IMR-90 (cell line): ENCODE data around the gene AGAP1. TPM values are rescaled to one million over a fixed set of nuclear protein-coding genes. Genes with fewer than 3 reads are reported as not detected.

ENCODE experiments used
- ATAC-seq: fragments of 200-7000 bp; cut with Tn5 transposase; 2 replicates; pipeline ENCODE4 v1.9.1; 2020; ENCODE audit warnings: low read depth, mild to moderate bottlenecking, moderate library complexity
- BruUV-seq: library from RNA; stranded (reverse); fragments of 400-500 nt; replicated peaks from 2 replicates; lab custom pipeline; 2021; lab: Mats Ljungman, UMichigan
- CTCF ChIA-PET: fragments of 300-600 bp; formaldehyde crosslinking; extraction: SDS; loops from one replicate; lab custom pipeline; 2021; ENCODE audit warnings: antibody characterized with exemption; lab: Yijun Ruan, JAX
- POLR2A ChIA-PET: fragments of 300-600 bp; sonication (Branson Sonifier 250); formaldehyde crosslinking; loops from one replicate; lab custom pipeline; 2022; ENCODE audit warnings: antibody characterized with exemption; ENCODE audit not compliant: unreplicated experiment; lab: Charles Lee
- DNase-seq: peaks from one replicate; pipeline ENCODE4 v3.0.0; 2013
- H2AFZ ChIP-seq: replicated peaks from 2 replicates; pipeline ENCODE3; 2013; ENCODE audit warnings: low read length, mild to moderate bottlenecking; ENCODE audit not compliant: poor library complexity
- H2AK5ac ChIP-seq: 2 replicates; pipeline ENCODE4 v1.6.1; 2013; ENCODE audit warnings: low read depth, low read length, inconsistent platforms
- H2AK9ac ChIP-seq: replicated peaks from 2 replicates; pipeline ENCODE3; 2013; ENCODE audit warnings: mild to moderate bottlenecking, low read depth, low read length, moderate library complexity; ENCODE audit not compliant: poor library complexity
- H2BK120ac ChIP-seq: 2 replicates; pipeline ENCODE4 v1.6.1; 2013; ENCODE audit warnings: low read depth, low read length, inconsistent platforms
- H2BK15ac ChIP-seq: 3 replicates; pipeline ENCODE4 v1.6.1; 2013; ENCODE audit warnings: low read depth, low read length, inconsistent platforms
- H2BK20ac ChIP-seq: 2 replicates; pipeline ENCODE4 v1.6.1; 2013; ENCODE audit warnings: low read depth, mild to moderate bottlenecking, inconsistent platforms, low read length, moderate library complexity
- H2BK5ac ChIP-seq: 2 replicates; pipeline ENCODE4 v1.6.1; 2013; ENCODE audit warnings: mild to moderate bottlenecking, low read depth, low read length, inconsistent platforms; ENCODE audit not compliant: poor library complexity, severe bottlenecking
- H3K14ac ChIP-seq: replicated peaks from 2 replicates; pipeline ENCODE4 v1.6.1; 2013; ENCODE audit warnings: low read depth, low read length, inconsistent platforms
- H3K18ac ChIP-seq: 2 replicates; pipeline ENCODE4 v1.6.1; 2013; ENCODE audit warnings: low read depth, low read length, control low read depth
- H3K23ac ChIP-seq: 2 replicates; pipeline ENCODE4 v1.6.1; 2013; ENCODE audit warnings: low read depth, low read length, inconsistent platforms
- H3K27ac ChIP-seq: 2 replicates; pipeline ENCODE4 v1.5.1; 2013; ENCODE audit warnings: mild to moderate bottlenecking, control low read depth, low read length; ENCODE audit not compliant: insufficient read depth
- H3K27me3 ChIP-seq: 2 replicates; pipeline ENCODE4 v1.6.1; 2013; ENCODE audit warnings: low read length; ENCODE audit not compliant: control insufficient read depth, insufficient read depth
- H3K36me3 ChIP-seq: 2 replicates; pipeline ENCODE4 v1.6.1; 2013; ENCODE audit warnings: low read length, mixed read lengths; ENCODE audit not compliant: control insufficient read depth, insufficient read depth
- H3K4ac ChIP-seq: 2 replicates; pipeline ENCODE4 v1.6.1; 2013; ENCODE audit warnings: low read depth, low read length, inconsistent platforms
- H3K4me1 ChIP-seq: 2 replicates; pipeline ENCODE4 v1.6.1; 2013; ENCODE audit warnings: low read length, mixed read lengths; ENCODE audit not compliant: control insufficient read depth, insufficient read depth
- H3K4me2 ChIP-seq: 2 replicates; pipeline ENCODE4 v1.6.1; 2013; ENCODE audit warnings: low read depth, mild to moderate bottlenecking, control low read depth, low read length, moderate library complexity
- H3K4me3 ChIP-seq: 2 replicates; pipeline ENCODE4 v1.5.1; 2013; ENCODE audit warnings: low read depth, mild to moderate bottlenecking, control low read depth, low read length, moderate library complexity; ENCODE audit not compliant: insufficient read depth
- H3K56ac ChIP-seq: 2 replicates; pipeline ENCODE4 v1.6.1; 2013; ENCODE audit warnings: low read length, inconsistent platforms; ENCODE audit not compliant: insufficient read depth; ENCODE audit errors: extremely low read depth
- H3K79me1 ChIP-seq, 2 experiments: 2 replicates each; pipeline ENCODE4 v1.6.1; 2013; ENCODE audit warnings: low read length in 2 of 2, inconsistent platforms in 1 of 2, low read depth in 1 of 2
- H3K9ac ChIP-seq: 2 replicates; pipeline ENCODE4 v1.6.1; 2013; ENCODE audit warnings: low read depth, low read length, control low read depth
- H3K9me1 ChIP-seq: 2 replicates; pipeline ENCODE4 v1.6.1; 2013; ENCODE audit warnings: low read length, inconsistent platforms; ENCODE audit not compliant: insufficient read depth
- H3K9me3 ChIP-seq: 2 replicates; pipeline ENCODE4 v1.6.1; 2013; ENCODE audit warnings: low read length; ENCODE audit not compliant: control insufficient read depth, insufficient read depth
- H4K20me1 ChIP-seq: 2 replicates; pipeline ENCODE4 v1.6.1; 2013; ENCODE audit warnings: low read length, inconsistent platforms; ENCODE audit not compliant: insufficient read depth
- H4K5ac ChIP-seq: 2 replicates; pipeline ENCODE4 v1.6.1; 2013; ENCODE audit warnings: mild to moderate bottlenecking, low read depth, low read length, control low read depth
- H4K8ac ChIP-seq, 2 experiments: 2 replicates each; pipeline ENCODE4 v1.6.1; 2013; ENCODE audit warnings: low read depth in 2 of 2, low read length in 2 of 2, control low read depth in 1 of 2, inconsistent platforms in 1 of 2
- H4K91ac ChIP-seq: 2 replicates; pipeline ENCODE4 v1.6.1; 2013; ENCODE audit warnings: low read depth, low read length, inconsistent platforms; ENCODE audit not compliant: insufficient read depth
- BHLHE40 ChIP-seq: fragments of 150-350 bp; IDR thresholded peaks from 2 replicates; pipeline ENCODE4 v1.6.1; 2016; ENCODE audit warnings: mild to moderate bottlenecking, low read depth, low read length
- CHD1 ChIP-seq: IDR thresholded peaks from 2 replicates; pipeline ENCODE4 v1.6.1; 2012; ENCODE audit warnings: low read depth, low read length, improper control_type of control experiment
- MXI1 ChIP-seq: IDR thresholded peaks from 2 replicates; pipeline ENCODE4 v1.6.1; 2012; ENCODE audit warnings: low read depth, mild to moderate bottlenecking, low read length, moderate library complexity, borderline replicate concordance
- NFE2L2 ChIP-seq: fragments of 150-350 bp; IDR thresholded peaks from 2 replicates; pipeline ENCODE4 v1.6.1; 2016; ENCODE audit warnings: low read depth, mild to moderate bottlenecking, low read length
- POLR2A ChIP-seq: IDR thresholded peaks from 2 replicates; pipeline ENCODE4 v1.6.1; 2012; ENCODE audit warnings: mild to moderate bottlenecking, low read depth, low read length
- RCOR1 ChIP-seq: IDR thresholded peaks from 2 replicates; pipeline ENCODE4 v1.6.1; 2012; ENCODE audit warnings: mild to moderate bottlenecking, low read length, improper control_type of control experiment; ENCODE audit not compliant: insufficient replicate concordance
- RFX5 ChIP-seq: IDR thresholded peaks from 2 replicates; pipeline ENCODE4 v1.8.0; 2012; ENCODE audit warnings: low read depth, mild to moderate bottlenecking, low read length, moderate library complexity
- SMC3 ChIP-seq: fragments of 150-350 bp; IDR thresholded peaks from 2 replicates; pipeline ENCODE4 v1.6.1; 2016; ENCODE audit warnings: low read depth, mild to moderate bottlenecking, antibody characterized with exemption, low read length, moderate library complexity
- WGBS, 2 experiments: methylation state at CpG; one replicate each; pipeline versions ENCODE4 v1.1.5 to v1.1.7; 2013; ENCODE audit warnings: missing lambda C conversion rate in 2 of 2; ENCODE audit not compliant: insufficient read length in 1 of 2; ENCODE audit errors: extremely low coverage in 2 of 2; 5-methylcytosine and 5-hydroxymethylcytosine counted together
- dilution Hi-C: fragments of 300-500 bp; cut with HindIII; formaldehyde crosslinking; loops from one replicate; pipeline ENCODE4 v1.14.3; 2018; ENCODE audit warnings: low sequenced_read_pairs; ENCODE audit not compliant: unreplicated experiment
- in situ Hi-C: fragments of 300-500 bp; cut with MboI; formaldehyde crosslinking; loops from 3 replicates; pipeline ENCODE4 v1.14.3; 2019; ENCODE audit warnings: low sequenced_read_pairs, inconsistent platforms, mixed read lengths
- intact Hi-C: fragments of 100-400 bp; cut with micrococcal nuclease; formaldehyde crosslinking; loops from 2 replicates; pipeline ENCODE4 v1.10.0; 2022
- polyA plus RNA-seq, 3 experiments: library from polyadenylated mRNA; depleted of rRNA; stranded (reverse); fragments of >200 nt; gene quantifications; 2 replicates each; pipeline ENCODE4 v1.2.3, GENCODE V29; 2012; ENCODE audit warnings: low replicate concordance in 1 of 3
- total RNA-seq: library from RNA; depleted of rRNA; stranded (reverse); fragments of >200 nt; gene quantifications from 2 replicates; pipeline ENCODE4 v1.2.3, GENCODE V29; 2012
- TF ChIP-seq, protein P1 (sequence below): fragments of 150-350 bp; IDR thresholded peaks from 2 replicates; pipeline ENCODE4 v1.6.1; 2017; ENCODE audit warnings: mild to moderate bottlenecking, antibody characterized with exemption, low read length, low read depth
- TF ChIP-seq, protein P2 (sequence below): conservative IDR thresholded peaks from 2 replicates; pipeline ENCODE4 v1.5.1; 2012; ENCODE audit warnings: mild to moderate bottlenecking, low read depth, low read length, improper control_type of control experiment

Gene AGAP1
- total and polyA plus RNA-seq, 2 of the 4 experiments (the other 2 are of a cell fraction), result 15.1 to 16.4 TPM

DNA sequence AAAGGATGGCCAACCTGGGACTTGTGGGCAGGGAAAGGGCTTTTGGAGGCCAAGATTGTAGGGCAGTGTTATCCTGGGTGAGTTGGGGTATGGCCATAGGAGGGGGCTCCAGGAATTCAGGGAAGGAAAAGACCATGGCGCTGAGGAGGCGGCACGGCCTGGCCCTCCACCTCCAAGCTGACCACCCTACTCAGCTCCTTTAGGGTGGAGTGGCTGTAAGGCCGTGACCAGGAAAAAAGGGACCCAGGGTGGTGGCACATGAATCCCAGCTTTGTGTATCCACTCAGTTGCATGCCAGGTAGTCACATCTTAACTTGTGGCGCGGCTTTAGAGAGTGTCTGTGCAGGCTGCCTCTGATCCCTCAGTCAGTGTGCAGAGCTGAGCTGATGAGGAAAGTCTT, 168.1 kb downstream of the AGAP1 start:
- ATAC-seq, result no peak
- Histone ChIP-seq H3K9me1 (peaks cover 16% of the 10 kb centered on the region), H2AFZ (no peak overlapping the region), H3K14ac (no peak overlapping the region), H2BK5ac (no peak overlapping the region), H3K23ac (no peak overlapping the region), H3K56ac (no peak overlapping the region), H4K5ac (no peak overlapping the region), H3K9ac (no peak overlapping the region), H3K27me3 (no peaks in the 10 kb centered on the region; the same call in 1 of the 2 replicates), H2BK20ac (no peak overlapping the region), H3K4me3 (no peak overlapping the region), H3K4me2 (no peak overlapping the region), H2AK5ac (peak overlapping the region; percentile 58; the same call in 1 of the 2 replicates), H3K4me1 (peaks cover 32% of the 10 kb centered on the region), H4K8ac (no peak overlapping the region), H4K20me1 (peaks cover 90% of the 10 kb centered on the region), H2AK9ac (no peak overlapping the region), H2BK15ac (no peak overlapping the region), H3K27ac (no peak overlapping the region), H3K36me3 (no peaks in the 10 kb centered on the region), H3K79me1 (peaks cover 39 to 72% of the 10 kb centered on the region in 2 experiments), H3K9me3 (no peaks in the 10 kb centered on the region), H2BK120ac (no peak overlapping the region), H3K18ac (no peak overlapping the region), H3K4ac (no peak overlapping the region; the same call in 1 of the 2 replicates), H4K91ac (no peak overlapping the region)
- no peak for DNase-seq
- ChIA-PET POLR2A (no interaction called here), CTCF (no interaction called here)
- in situ Hi-C loops, result no loop called here
- no peak for TF ChIP-seq RCOR1
- no peak for TF ChIP-seq RFX5
- TF ChIP-seq, protein P1, sequence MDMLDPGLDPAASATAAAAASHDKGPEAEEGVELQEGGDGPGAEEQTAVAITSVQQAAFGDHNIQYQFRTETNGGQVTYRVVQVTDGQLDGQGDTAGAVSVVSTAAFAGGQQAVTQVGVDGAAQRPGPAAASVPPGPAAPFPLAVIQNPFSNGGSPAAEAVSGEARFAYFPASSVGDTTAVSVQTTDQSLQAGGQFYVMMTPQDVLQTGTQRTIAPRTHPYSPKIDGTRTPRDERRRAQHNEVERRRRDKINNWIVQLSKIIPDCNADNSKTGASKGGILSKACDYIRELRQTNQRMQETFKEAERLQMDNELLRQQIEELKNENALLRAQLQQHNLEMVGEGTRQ, result no peak
- TF ChIP-seq NFE2L2, result no peak
- no peak for TF ChIP-seq SMC3
- no peak for TF ChIP-seq POLR2A
- no peak for TF ChIP-seq CHD1
- TF ChIP-seq MXI1, result no peak
- TF ChIP-seq, protein P2, sequence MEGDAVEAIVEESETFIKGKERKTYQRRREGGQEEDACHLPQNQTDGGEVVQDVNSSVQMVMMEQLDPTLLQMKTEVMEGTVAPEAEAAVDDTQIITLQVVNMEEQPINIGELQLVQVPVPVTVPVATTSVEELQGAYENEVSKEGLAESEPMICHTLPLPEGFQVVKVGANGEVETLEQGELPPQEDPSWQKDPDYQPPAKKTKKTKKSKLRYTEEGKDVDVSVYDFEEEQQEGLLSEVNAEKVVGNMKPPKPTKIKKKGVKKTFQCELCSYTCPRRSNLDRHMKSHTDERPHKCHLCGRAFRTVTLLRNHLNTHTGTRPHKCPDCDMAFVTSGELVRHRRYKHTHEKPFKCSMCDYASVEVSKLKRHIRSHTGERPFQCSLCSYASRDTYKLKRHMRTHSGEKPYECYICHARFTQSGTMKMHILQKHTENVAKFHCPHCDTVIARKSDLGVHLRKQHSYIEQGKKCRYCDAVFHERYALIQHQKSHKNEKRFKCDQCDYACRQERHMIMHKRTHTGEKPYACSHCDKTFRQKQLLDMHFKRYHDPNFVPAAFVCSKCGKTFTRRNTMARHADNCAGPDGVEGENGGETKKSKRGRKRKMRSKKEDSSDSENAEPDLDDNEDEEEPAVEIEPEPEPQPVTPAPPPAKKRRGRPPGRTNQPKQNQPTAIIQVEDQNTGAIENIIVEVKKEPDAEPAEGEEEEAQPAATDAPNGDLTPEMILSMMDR, result no peak
- no peak for TF ChIP-seq BHLHE40
- WGBS, 2 experiments, result no CpG with 5 or more reads among the region's 6 CpGs
- intact Hi-C loops, result loop anchor here (2.0 kb wide), 1 partner anchor 21 kb away; no protein-coding TSS in a partner anchor
- BruUV-seq, result no TSS peak
- dilution Hi-C loops, result no loop called here
